Measurements from ENCODE around the gene GLG1. TPM values are rescaled to one million over a fixed set of nuclear protein-coding genes. Genes with fewer than 3 reads are reported as not detected.
A peak's percentile ranks its signal among the peaks of the same experiment; 100 is the strongest.

GLG1 gene
- total RNA-seq, 1 experiment from 2014 or later, result 135 TPM

- H3K9me3 Mint-ChIP-seq, result no peaks in the 10 kb centered on the region
- H3K27ac Mint-ChIP-seq, result peak overlapping the region in 1 of 3 experiments; percentile 34; a peak in 1 of 7 replicates
- Histone ChIP-seq H3K14ac (ENCODE audit: insufficient read depth, low read length) (no peak overlapping the region), H3K23me2 (ENCODE audit: insufficient read length, low read depth, low read length, poor library complexity, severe bottlenecking) (no peaks in the 10 kb centered on the region), H4K91ac (ENCODE audit: insufficient read length, low read depth, low read length) (no peak overlapping the region), H2AK5ac (ENCODE audit: insufficient read length, low read length) (no peak overlapping the region), H3K9ac (ENCODE audit: extremely low read depth, insufficient read length, low read length) (no peak overlapping the region), H2AFZ (ENCODE audit: low read length) (no peak overlapping the region), H3T11ph (ENCODE audit: low read length) (no peak overlapping the region), H4K20me1 (ENCODE audit: control insufficient read depth, insufficient read depth, insufficient read length) (no peaks in the 10 kb centered on the region), H3K18ac (ENCODE audit: insufficient read length, low read depth, low read length) (no peak overlapping the region), H2BK20ac (ENCODE audit: low read depth, low read length, poor library complexity, severe bottlenecking) (no peak overlapping the region), H3K27ac (ENCODE audit: insufficient read length, low read depth, low read length) (no peak overlapping the region), H2BK15ac (ENCODE audit: low read depth, low read length) (no peak overlapping the region), H2BK120ac (ENCODE audit: low read depth, low read length, poor library complexity, severe bottlenecking) (no peak overlapping the region), H3K27me3 (ENCODE audit: insufficient read depth, low read length) (no peaks in the 10 kb centered on the region), H2BK5ac (ENCODE audit: insufficient read length, low read length) (no peak overlapping the region), H2BK12ac (ENCODE audit: insufficient read length, low read depth, low read length) (no peak overlapping the region), H3K4me1 (ENCODE audit: insufficient read depth, low read length) (no peaks in the 10 kb centered on the region), H3K79me1 (ENCODE audit: insufficient read depth, low read depth, low read length, poor library complexity, severe bottlenecking) (peaks cover 12% of the 10 kb centered on the region), H4K8ac (replicated peaks; ENCODE audit: insufficient read length, low read depth, low read length) (no peak overlapping the region), H3K9me3 (ENCODE audit: control insufficient read depth, low read depth, low read length) (no peaks in the 10 kb centered on the region), H3K79me2 (ENCODE audit: insufficient read depth, low read length) (peaks cover 17% of the 10 kb centered on the region; the same call in 1 of the 2 replicates), H4K5ac (ENCODE audit: insufficient read length, low read depth, low read length) (no peak overlapping the region), H3K4me2 (ENCODE audit: insufficient read depth, insufficient read length, low read length) (no peak overlapping the region), H3K4ac (ENCODE audit: low read depth, low read length) (no peak overlapping the region), H3K56ac (ENCODE audit: insufficient read length, low read depth, low read length) (no peak overlapping the region), H3K23ac (ENCODE audit: insufficient read length, low read depth, low read length) (no peak overlapping the region)
- no peaks in the 10 kb centered on the region for H3K36me3 Mint-ChIP-seq (ENCODE audit: insufficient read depth in 1 of 3, low read depth in 3 of 3)
- H3K4me3 Mint-ChIP-seq, result no peak overlapping the region
- H3K4me1 Mint-ChIP-seq, result peaks cover 4 to 10% of the 10 kb centered on the region in 2 experiments; a peak in 3 of 4 replicates
- DNase-seq, result no peak
- no CpG with 5 or more reads among the region's 3 CpGs for WGBS (ENCODE audit: extremely low coverage, insufficient read length, low lambda C conversion rate)
- no peak for TF ChIP-seq CTCF (conservative IDR thresholded peaks at IDR 0.05)
- H3K27me3 Mint-ChIP-seq (ENCODE audit: low read depth), result no peaks in the 10 kb centered on the region
Measured at GRCh38 chr16:74578838-74579237, 28.1 kb downstream of the GLG1 start.

All from H9 (cell line).